Measurements from ENCODE around the gene AMOTL1. TPM values are rescaled to one million over a fixed set of nuclear protein-coding genes. Genes with fewer than 3 reads are reported as not detected.
A peak's percentile ranks its signal among the peaks of the same experiment; 100 is the strongest.

AMOTL1 gene
- total RNA-seq, 1 donor from 2014 or later = 57.2 TPM

GRCh38 chr11:94924612-94925011 is 156.5 kb downstream of the AMOTL1 start:
- Histone ChIP-seq H3K4me1 (peaks cover 49% of the 10 kb centered on the region), H3K36me3 (no peaks in the 10 kb centered on the region), H3K4me3 (no peak overlapping the region), H3K9me3 (no peaks in the 10 kb centered on the region), H3K27ac (peak overlapping the region; percentile 77), H3K27me3 (ENCODE audit: low read depth) (no peaks in the 10 kb centered on the region)
- intact Hi-C loops (cut with DNase I) = no loop called here
- ATAC-seq = no peak
- DNase-seq = no peak
- TF ChIP-seq CTCF (IDR thresholded peaks at IDR 0.05) = no peak

GRCh38 chr11:94925422-94926270 is 157.5 kb downstream of the AMOTL1 start:
- H3K4me1 ChIP-seq = peaks cover 49% of the 10 kb centered on the region
- TF ChIP-seq CTCF (IDR thresholded peaks at IDR 0.05) = no peak
- no peak overlapping the region for H3K4me3 ChIP-seq
- no peaks in the 10 kb centered on the region for H3K9me3 ChIP-seq
- H3K27me3 ChIP-seq (ENCODE audit: low read depth) = no peaks in the 10 kb centered on the region
- H3K36me3 ChIP-seq = no peaks in the 10 kb centered on the region
- peak overlapping the region; percentile 77 for H3K27ac ChIP-seq
- intact Hi-C loops (cut with DNase I) = no loop called here
- no peak for ATAC-seq
- no peak for DNase-seq

GRCh38 chr11:94926271-94926625 is 158.1 kb downstream of the AMOTL1 start:
- peaks cover 49% of the 10 kb centered on the region for H3K4me1 ChIP-seq
- intact Hi-C loops (cut with DNase I) = no loop called here

More at GRCh38 chr11:94926271-94926625, 158.1 kb downstream of the AMOTL1 start:
- Histone ChIP-seq H3K27me3 (ENCODE audit: low read depth) (no peaks in the 10 kb centered on the region), H3K4me3 (no peak overlapping the region), H3K27ac (peak overlapping the region; percentile 77), H3K9me3 (no peaks in the 10 kb centered on the region), H3K36me3 (no peaks in the 10 kb centered on the region)
- DNase-seq (no peak), ATAC-seq (peak in 1 of 2 donors; percentile 4)
- no peak for TF ChIP-seq CTCF (IDR thresholded peaks at IDR 0.05)

Other genes starting within 250 kb of the AMOTL1 start
- gene FUT4, start 224.4 kb upstream of the AMOTL1 start, total RNA-seq = 7.1 TPM
- gene PIWIL4, start 201.0 kb upstream of the AMOTL1 start, total RNA-seq = 1.9 TPM
- 57.9 TPM for gene CWC15, start 205.2 kb downstream of the AMOTL1 start, total RNA-seq
- 0.68 TPM for gene KDM4D, start 205.4 kb downstream of the AMOTL1 start, total RNA-seq

All from lower lobe of right lung (tissue), 2 donors.